ENCODE data around the gene MALAT1. TPM values are rescaled to one million over a fixed set of nuclear protein-coding genes. Genes with fewer than 3 reads are reported as not detected.

Gene MALAT1
- total RNA-seq, 2 donors from 2014 or later: 6,610 to 7,236 TPM

DNA sequence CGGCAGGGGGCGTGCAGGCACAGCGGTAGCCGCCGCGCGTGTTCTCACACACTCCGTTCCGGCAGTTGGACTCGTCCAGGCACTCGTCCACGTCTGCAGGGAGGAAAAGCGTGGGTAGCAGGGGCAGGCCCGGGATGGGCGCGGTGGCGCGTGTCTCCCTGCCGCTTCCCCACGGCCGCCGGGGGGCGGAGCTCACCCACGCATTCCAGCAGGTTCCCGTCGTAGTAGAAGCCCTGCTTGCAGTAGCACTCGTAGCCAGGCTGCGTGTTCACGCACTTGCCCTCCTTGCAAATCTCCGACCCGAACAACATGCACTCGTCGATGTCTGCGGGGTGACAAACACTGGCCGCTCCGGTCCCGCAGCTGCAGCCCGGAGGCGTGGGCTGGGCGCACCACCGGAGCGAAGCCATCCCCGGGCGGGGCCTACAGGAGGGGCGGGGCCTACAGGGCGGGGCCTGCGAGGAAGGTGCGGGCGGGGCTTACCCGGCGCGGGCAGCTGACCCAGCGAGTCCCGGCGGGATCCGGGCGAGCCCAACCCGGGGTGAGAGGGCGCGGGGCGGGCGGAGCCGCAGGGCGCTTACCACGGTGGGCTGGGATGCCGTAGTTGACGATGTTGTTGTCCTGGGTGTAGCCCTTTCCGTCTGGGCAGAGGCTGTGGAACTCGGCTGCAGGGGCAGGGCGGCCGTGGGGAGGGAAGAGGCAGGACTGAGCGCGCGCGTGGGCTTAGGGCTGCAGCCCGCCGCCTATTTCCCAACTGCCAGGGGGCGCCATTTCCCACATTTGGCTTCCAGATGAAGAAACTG is 41.6 kb downstream of the MALAT1 start:
- DNase-seq (ENCODE audit: low spot score): peak; percentile 92
- Mint-ChIP-seq H3K4me1 (ENCODE audit: low read depth in 2 of 2) (peaks cover 13 to 30% of the 10 kb centered on the region in 2 donors), H3K27me3 (no peaks in the 10 kb centered on the region), H3K4me3 (peak overlapping the region; percentile 84), H3K27ac (peak overlapping the region; percentile 15 to 79), H3K9me3 (no peaks in the 10 kb centered on the region), H3K36me3 (no peaks in the 10 kb centered on the region)
- peak; percentile 95 to 96 for ATAC-seq

- DNase-seq (ENCODE audit: low spot score): no peak
- Mint-ChIP-seq H3K27ac (peak overlapping the region; percentile 15 to 79), H3K36me3 (no peaks in the 10 kb centered on the region), H3K4me1 (ENCODE audit: low read depth in 2 of 2) (peaks cover 22 to 37% of the 10 kb centered on the region in 2 donors), H3K9me3 (no peaks in the 10 kb centered on the region), H3K4me3 (peak overlapping the region; percentile 84), H3K27me3 (no peaks in the 10 kb centered on the region)
- no peak for ATAC-seq
Measured at GRCh38 chr11:65541093-65541982, 42.5 kb downstream of the MALAT1 start.

DNA sequence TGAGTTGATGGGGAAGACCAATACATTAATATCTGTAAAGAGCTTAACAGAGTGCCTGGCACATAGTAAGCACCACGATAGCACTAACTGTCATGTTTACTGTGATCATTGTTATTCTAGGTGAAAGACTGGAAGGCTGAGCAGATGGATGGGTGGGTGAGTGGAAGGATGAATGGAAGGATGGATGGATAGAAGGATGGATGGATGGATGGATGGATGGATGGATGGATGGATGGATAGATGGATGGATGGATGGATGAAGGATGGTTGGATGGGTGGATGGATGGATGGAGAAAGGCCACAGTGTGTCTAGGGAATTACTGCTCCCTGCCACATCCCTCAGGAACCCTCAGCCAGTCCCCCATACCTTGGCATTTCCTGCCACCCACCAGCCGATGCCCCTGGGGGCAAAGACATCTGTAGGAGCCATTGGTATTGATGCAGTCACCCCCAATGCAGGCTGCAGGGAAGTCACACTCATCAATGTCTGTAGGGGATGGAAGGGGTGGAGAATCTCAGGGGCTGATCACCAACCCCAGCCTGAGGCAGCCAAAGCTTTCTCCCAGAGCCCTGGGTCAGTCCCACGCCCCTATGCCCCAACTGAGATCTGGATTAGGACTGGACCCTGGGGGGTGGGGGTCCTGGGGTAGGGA is 44.0 kb downstream of the MALAT1 start:
- H3K36me3 Mint-ChIP-seq: no peaks in the 10 kb centered on the region
- no peaks in the 10 kb centered on the region for H3K9me3 Mint-ChIP-seq
- H3K27me3 Mint-ChIP-seq: no peaks in the 10 kb centered on the region
- no peak for ATAC-seq
- H3K4me1 Mint-ChIP-seq (ENCODE audit: low read depth in 2 of 2): peaks cover 22 to 40% of the 10 kb centered on the region in 2 donors
- peak overlapping the region; percentile 15 to 79 for H3K27ac Mint-ChIP-seq
- no peak for DNase-seq (ENCODE audit: low spot score)
- H3K4me3 Mint-ChIP-seq: no peak overlapping the region

DNA sequence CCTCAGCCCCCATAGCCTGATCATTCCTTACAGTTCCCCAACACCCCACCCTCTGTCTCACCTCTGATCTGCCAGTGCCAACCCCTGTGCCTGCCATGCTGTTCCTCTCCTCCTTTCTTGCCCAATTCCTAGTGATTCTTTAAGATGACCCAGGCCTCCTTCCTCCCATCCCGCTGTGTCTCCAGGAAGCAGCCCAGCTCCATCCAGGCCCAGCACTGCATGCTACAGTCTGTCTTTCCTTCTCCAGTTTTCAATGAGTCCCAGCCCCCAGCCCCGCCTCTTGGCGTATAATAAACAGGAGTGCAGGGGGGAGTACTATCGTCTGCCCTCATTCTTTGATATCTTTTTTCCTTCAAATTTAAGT is 47.0 kb downstream of the MALAT1 start:
- DNase-seq (ENCODE audit: low spot score) (no peak), ATAC-seq (no peak)
- no peaks in the 10 kb centered on the region for H3K27me3 Mint-ChIP-seq
- no peaks in the 10 kb centered on the region for H3K36me3 Mint-ChIP-seq
- H3K9me3 Mint-ChIP-seq: no peaks in the 10 kb centered on the region
- peak overlapping the region; percentile 58 for H3K4me3 Mint-ChIP-seq
- peaks cover 31 to 52% of the 10 kb centered on the region in 2 donors for H3K4me1 Mint-ChIP-seq (ENCODE audit: low read depth in 2 of 2)
- H3K27ac Mint-ChIP-seq: peak overlapping the region; percentile 46 to 88

DNA sequence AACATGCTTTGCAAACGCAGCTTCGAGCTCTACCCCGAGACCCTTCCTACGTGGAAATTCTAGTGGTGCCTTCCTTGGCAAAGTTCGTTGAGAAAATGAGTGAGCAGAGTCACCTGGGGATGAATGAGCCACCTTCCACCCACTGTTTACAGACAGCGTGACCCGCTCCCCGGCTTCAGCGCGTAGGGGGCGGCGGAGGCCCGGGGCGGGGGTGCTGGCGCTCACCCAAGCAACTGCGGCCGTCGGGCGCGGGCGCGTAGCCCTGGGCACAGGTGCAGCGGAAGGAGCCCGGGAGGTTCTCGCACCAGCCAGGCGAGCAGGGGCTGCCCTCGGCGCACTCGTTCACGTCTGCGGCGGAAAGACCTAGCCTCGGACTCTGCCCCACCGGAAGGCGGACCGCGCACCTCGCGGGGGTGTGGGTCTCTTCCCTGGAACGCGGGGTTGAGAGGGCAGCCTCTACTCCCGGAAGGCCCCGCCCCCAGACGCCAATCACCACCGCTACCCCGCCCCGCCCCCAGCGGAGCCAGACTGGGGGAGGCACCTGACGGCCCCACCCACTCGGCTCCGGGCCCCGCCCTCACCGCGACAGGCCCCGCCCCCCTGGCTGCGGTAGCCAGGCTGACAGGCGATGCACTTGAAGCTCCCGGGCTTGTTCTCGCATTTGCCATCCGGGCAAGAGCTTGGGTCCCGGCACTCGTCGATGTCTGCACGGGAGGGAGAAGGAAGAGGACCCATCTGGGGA is 47.5 kb downstream of the MALAT1 start:
- H3K4me3 Mint-ChIP-seq: peak overlapping the region; percentile 58
- no peaks in the 10 kb centered on the region for H3K9me3 Mint-ChIP-seq
- ATAC-seq (peak; percentile 95 to 98), DNase-seq (ENCODE audit: low spot score) (peak; percentile 98)
- no peaks in the 10 kb centered on the region for H3K36me3 Mint-ChIP-seq
- peaks cover 32 to 52% of the 10 kb centered on the region in 2 donors for H3K4me1 Mint-ChIP-seq (ENCODE audit: low read depth in 2 of 2)
- H3K27me3 Mint-ChIP-seq: no peaks in the 10 kb centered on the region
- peak overlapping the region; percentile 46 to 88 for H3K27ac Mint-ChIP-seq

DNA sequence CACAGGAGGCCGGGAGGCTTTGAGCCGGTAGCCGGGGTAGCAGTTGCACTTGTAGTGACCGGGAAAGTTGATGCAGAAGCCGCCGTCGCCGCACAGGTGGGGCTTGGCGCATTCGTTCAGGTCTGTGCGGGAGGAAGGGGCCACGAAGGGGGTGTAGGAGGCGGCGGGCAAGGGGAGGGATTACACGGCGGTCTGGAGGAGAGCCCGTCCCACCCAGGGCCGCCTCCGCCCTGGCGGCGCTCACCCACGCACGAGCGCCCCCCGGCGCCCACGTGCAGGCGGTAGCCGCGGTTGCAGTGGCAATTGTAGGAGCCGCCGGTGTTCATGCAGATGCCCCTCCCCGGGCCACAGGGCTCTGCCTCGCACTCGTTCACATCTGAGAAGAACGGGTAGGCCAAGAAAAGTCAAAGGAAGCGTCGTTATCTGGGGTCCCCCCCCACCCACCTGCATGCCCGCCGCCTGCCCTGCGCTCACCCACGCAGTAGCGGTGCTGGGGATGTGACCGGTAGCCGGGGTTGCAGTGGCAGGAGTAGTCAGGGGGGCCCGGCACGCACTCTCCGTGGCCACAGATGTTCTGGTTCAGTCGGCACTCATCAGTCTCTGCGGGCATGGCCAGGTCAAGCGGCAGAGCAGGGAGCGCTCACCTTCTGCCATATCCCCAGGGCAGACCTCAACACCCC is 48.7 kb downstream of the MALAT1 start:
- no peaks in the 10 kb centered on the region for H3K36me3 Mint-ChIP-seq

DNA sequence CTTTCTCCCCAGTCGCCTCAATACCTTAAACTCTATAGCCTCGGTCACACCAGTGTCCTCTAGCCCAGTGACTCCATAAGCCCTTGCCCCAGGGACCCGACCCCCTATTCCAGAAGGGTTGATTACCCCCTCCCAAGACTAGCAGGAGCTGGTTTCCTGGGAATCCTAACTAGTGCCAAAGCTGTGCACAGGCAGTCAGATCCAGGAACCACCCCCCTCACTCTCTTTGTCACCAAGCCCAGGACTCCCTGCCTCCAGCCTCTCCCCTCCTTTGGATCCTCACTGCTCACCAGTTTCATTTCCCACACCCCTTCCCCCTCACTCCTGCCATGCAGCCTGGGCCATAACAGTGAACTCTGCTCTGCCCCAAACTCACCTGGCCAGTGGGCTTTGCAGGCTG is 49.5 kb downstream of the MALAT1 start:
- H3K27me3 Mint-ChIP-seq: no peaks in the 10 kb centered on the region
- H3K9me3 Mint-ChIP-seq: no peaks in the 10 kb centered on the region
- no peak for DNase-seq (ENCODE audit: low spot score)
- H3K4me3 Mint-ChIP-seq: peak overlapping the region; percentile 41
- no peak for ATAC-seq
- H3K36me3 Mint-ChIP-seq: no peaks in the 10 kb centered on the region
- peak overlapping the region; percentile 31 to 83 for H3K27ac Mint-ChIP-seq
- peaks cover 34 to 56% of the 10 kb centered on the region in 2 donors for H3K4me1 Mint-ChIP-seq (ENCODE audit: low read depth in 2 of 2)

More for the DNA sequence above, 48.7 kb downstream of the MALAT1 start:
- ATAC-seq (no peak), DNase-seq (ENCODE audit: low spot score) (no peak)
- Mint-ChIP-seq H3K27ac (peak overlapping the region; percentile 31 to 83), H3K9me3 (no peaks in the 10 kb centered on the region), H3K4me1 (ENCODE audit: low read depth in 2 of 2) (peaks cover 35 to 57% of the 10 kb centered on the region in 2 donors), H3K27me3 (no peaks in the 10 kb centered on the region), H3K4me3 (peak overlapping the region; percentile 41)

GRCh38 chr11:65549096-65549495 is 50.3 kb downstream of the MALAT1 start:
- Mint-ChIP-seq H3K9me3 (no peaks in the 10 kb centered on the region), H3K27ac (no peak overlapping the region), H3K4me1 (ENCODE audit: low read depth in 2 of 2) (peaks cover 34 to 52% of the 10 kb centered on the region in 2 donors), H3K27me3 (no peaks in the 10 kb centered on the region), H3K4me3 (no peak overlapping the region), H3K36me3 (no peaks in the 10 kb centered on the region)
- DNase-seq (ENCODE audit: low spot score) (no peak), ATAC-seq (no peak)

DNA sequence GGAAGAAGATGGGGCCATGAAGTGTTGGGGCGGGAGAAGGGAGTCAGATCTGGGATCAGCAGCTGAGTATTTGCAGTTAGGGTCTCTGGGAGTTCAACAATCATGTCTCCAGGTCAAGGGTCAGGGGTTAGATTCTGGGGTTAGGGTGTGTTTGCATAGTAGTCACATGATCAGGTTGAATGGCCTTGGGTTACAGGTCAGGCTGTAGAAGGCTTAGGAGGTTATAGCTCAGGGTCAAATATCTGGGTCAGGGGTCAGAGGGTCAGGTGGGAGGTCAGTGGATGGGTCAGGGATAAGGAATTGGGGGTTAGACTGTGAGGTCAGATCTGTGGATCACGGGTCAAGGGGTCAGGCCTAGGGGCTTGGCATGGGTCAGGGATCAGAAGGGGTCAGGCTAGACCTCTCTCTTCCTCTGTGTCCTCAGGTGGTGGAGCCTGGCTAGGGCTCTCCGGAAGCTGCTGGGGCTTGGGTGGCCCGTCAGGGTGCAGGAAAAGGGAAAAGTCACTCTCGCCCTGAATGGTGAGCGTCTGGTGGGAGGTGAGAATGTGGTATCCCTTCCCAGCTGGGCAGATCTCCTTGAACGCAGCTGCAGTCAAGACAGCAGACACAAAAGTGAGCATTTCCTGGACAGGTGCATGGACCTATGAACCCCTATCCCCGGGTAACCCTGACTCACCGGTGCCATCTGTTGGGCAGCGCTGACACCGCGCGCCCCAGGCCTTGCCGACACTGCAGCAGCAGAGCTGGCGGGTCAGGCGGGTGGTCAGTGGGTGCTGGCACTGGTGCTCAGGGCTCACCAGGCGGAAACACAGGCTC is 52.9 kb downstream of the MALAT1 start:
- H3K4me3 Mint-ChIP-seq: no peak overlapping the region
- peak overlapping the region in 1 of 2 donors; percentile 59 for H3K27ac Mint-ChIP-seq
- H3K4me1 Mint-ChIP-seq (ENCODE audit: low read depth in 2 of 2): peaks cover 47 to 52% of the 10 kb centered on the region in 2 donors
- no peaks in the 10 kb centered on the region for H3K27me3 Mint-ChIP-seq
- peak; percentile 52 to 60 for ATAC-seq
- DNase-seq (ENCODE audit: low spot score): no peak
- no peaks in the 10 kb centered on the region for H3K36me3 Mint-ChIP-seq
- no peaks in the 10 kb centered on the region for H3K9me3 Mint-ChIP-seq

- no peaks in the 10 kb centered on the region for H3K9me3 Mint-ChIP-seq
- DNase-seq (ENCODE audit: low spot score) (no peak), ATAC-seq (no peak)
Measured at GRCh38 chr11:65552388-65552951, 53.6 kb downstream of the MALAT1 start.

DNA sequence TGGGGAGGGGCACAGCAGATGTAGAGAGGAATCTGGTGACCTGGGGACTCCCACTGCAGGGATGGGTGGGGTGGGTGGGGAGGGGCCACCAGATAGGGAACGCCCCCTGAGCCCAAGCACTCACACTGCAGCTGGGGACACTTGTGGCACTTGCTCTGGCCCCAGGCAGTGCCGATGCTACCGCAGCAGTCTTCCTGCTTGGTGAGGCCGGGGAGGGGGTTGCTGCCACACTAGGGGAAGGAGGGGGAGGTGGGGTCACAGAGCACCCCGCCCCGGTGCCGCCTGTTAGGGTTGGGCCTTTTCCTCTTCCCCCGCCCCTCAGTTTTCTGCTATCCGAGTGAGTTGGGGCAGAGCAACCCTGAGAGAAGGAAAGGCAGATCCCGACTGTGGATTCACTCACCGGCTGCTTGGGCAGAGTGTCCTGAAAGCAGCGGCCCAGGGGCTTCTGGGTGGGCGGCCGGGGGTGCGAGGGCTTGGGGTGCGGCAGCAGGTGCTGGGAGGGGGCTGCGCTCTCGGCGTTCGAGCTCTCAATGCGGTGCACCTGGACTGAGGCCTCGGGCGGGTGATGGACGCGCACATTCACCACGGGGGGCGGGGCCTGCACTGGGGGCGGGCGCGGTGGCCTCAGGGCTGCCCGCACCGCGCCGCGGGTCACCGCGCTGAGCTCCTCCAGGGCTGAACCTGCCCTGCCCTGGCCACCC is 54.6 kb downstream of the MALAT1 start:
- peak; percentile 17 to 61 for ATAC-seq
- Mint-ChIP-seq H3K9me3 (no peaks in the 10 kb centered on the region), H3K4me1 (ENCODE audit: low read depth in 2 of 2) (peaks cover 41 to 51% of the 10 kb centered on the region in 2 donors), H3K4me3 (no peak overlapping the region), H3K36me3 (no peaks in the 10 kb centered on the region), H3K27me3 (no peaks in the 10 kb centered on the region), H3K27ac (no peak overlapping the region)
- DNase-seq (ENCODE audit: low spot score): peak; percentile 63

More at GRCh38 chr11:65552388-65552951, 53.6 kb downstream of the MALAT1 start:
- Mint-ChIP-seq H3K36me3 (no peaks in the 10 kb centered on the region), H3K27ac (peak overlapping the region in 1 of 2 donors; percentile 59), H3K27me3 (no peaks in the 10 kb centered on the region), H3K4me3 (no peak overlapping the region), H3K4me1 (ENCODE audit: low read depth in 2 of 2) (peaks cover 47 to 56% of the 10 kb centered on the region in 2 donors)
